ENCODE measurements around the gene HSPE1. TPM values are rescaled to one million over a fixed set of nuclear protein-coding genes. Genes with fewer than 3 reads are reported as not detected.

The HSPE1 gene
- polyA plus RNA-seq, 3 donors, result 25.2 to 46.2 (median 44.9) TPM

GRCh38 chr2:197460649-197461048, 39.5 kb upstream of the HSPE1 start:
- no peak for TF ChIP-seq CTCF (IDR thresholded peaks at IDR 0.05)
- H3K27ac Mint-ChIP-seq, result no peak overlapping the region
- H3K9me3 ChIP-seq (replicated peaks in 1 of 2; ENCODE audit: control insufficient read depth in 1 of 2, insufficient read depth in 1 of 2, low read length in 2 of 2), result no peaks in the 10 kb centered on the region
- peaks cover 0 to 2% (median 0%) of the 10 kb centered on the region in 3 donors for H3K27me3 Mint-ChIP-seq (ENCODE audit: low read depth in 3 of 3)
- H3K27ac ChIP-seq (ENCODE audit: low read depth in 1 of 2, low read length in 2 of 2), result no peak overlapping the region
- H3K4me3 Mint-ChIP-seq, result no peak overlapping the region
- intact Hi-C loops (cut with micrococcal nuclease), result loop anchor here in 1 of 2 donors (10.0 kb wide), 1 partner anchor 46 kb away; no protein-coding TSS in a partner anchor
- peaks cover 3 to 6% of the 10 kb centered on the region in 2 donors for H3K4me1 ChIP-seq (ENCODE audit: control insufficient read depth in 1 of 2, insufficient read depth in 2 of 2, low read length in 2 of 2)
- no peak overlapping the region for H3K4me2 ChIP-seq (replicated peaks; ENCODE audit: extremely low read depth, low read length, poor library complexity, severe bottlenecking)
- no peak for DNase-seq
- peaks cover 82% of the 10 kb centered on the region for H3K79me2 ChIP-seq (ENCODE audit: insufficient read depth, low read length)
- H2AFZ ChIP-seq (ENCODE audit: insufficient read depth, low read depth, low read length, poor library complexity, severe bottlenecking), result no peak overlapping the region
- H3K27me3 ChIP-seq (ENCODE audit: control insufficient read depth in 2 of 2, insufficient read depth in 2 of 2, low read length in 2 of 2), result no peaks in the 10 kb centered on the region
- H3K36me3 ChIP-seq (replicated peaks in 1 of 2; ENCODE audit: control insufficient read depth in 1 of 2, insufficient read depth in 2 of 2, low read length in 2 of 2), result peaks cover 56 to 64% of the 10 kb centered on the region in 2 donors
- 100% methylated on average over 1 of the region's 4 CpGs for WGBS (ENCODE audit: insufficient coverage)
- no peak overlapping the region for H3K9ac ChIP-seq (ENCODE audit: insufficient read depth, low read length, poor library complexity, severe bottlenecking)
- peaks cover 18% of the 10 kb centered on the region for H3K4me1 Mint-ChIP-seq
- H3K4me3 ChIP-seq (replicated peaks in 1 of 3; ENCODE audit: low read depth in 2 of 3, low read length in 3 of 3), result no peak overlapping the region
- peaks cover 85% of the 10 kb centered on the region for H4K20me1 ChIP-seq (ENCODE audit: insufficient read depth, low read length)
- H3K9me3 Mint-ChIP-seq, result no peaks in the 10 kb centered on the region
- peaks cover 37 to 69% of the 10 kb centered on the region in 2 donors for H3K36me3 Mint-ChIP-seq

- peaks cover 39 to 69% of the 10 kb centered on the region in 2 donors for H3K36me3 Mint-ChIP-seq
- no peak for TF ChIP-seq CTCF (IDR thresholded peaks at IDR 0.05)
- Histone ChIP-seq H3K9ac (ENCODE audit: insufficient read depth, low read length, poor library complexity, severe bottlenecking) (no peak overlapping the region), H3K9me3 (replicated peaks in 1 of 2; ENCODE audit: control insufficient read depth in 1 of 2, insufficient read depth in 1 of 2, low read length in 2 of 2) (no peaks in the 10 kb centered on the region), H3K4me1 (ENCODE audit: control insufficient read depth in 1 of 2, insufficient read depth in 2 of 2, low read length in 2 of 2) (peaks cover 3 to 6% of the 10 kb centered on the region in 2 donors), H3K27ac (ENCODE audit: low read depth in 1 of 2, low read length in 2 of 2) (no peak overlapping the region), H3K36me3 (replicated peaks in 1 of 2; ENCODE audit: control insufficient read depth in 1 of 2, insufficient read depth in 2 of 2, low read length in 2 of 2) (peaks cover 58 to 68% of the 10 kb centered on the region in 2 donors), H3K27me3 (ENCODE audit: control insufficient read depth in 2 of 2, insufficient read depth in 2 of 2, low read length in 2 of 2) (no peaks in the 10 kb centered on the region), H3K4me3 (replicated peaks in 1 of 3; ENCODE audit: low read depth in 2 of 3, low read length in 3 of 3) (no peak overlapping the region), H3K79me2 (ENCODE audit: insufficient read depth, low read length) (peaks cover 78% of the 10 kb centered on the region), H3K4me2 (replicated peaks; ENCODE audit: extremely low read depth, low read length, poor library complexity, severe bottlenecking) (no peak overlapping the region), H2AFZ (ENCODE audit: insufficient read depth, low read depth, low read length, poor library complexity, severe bottlenecking) (no peak overlapping the region), H4K20me1 (ENCODE audit: insufficient read depth, low read length) (peaks cover 86% of the 10 kb centered on the region)
- 100% methylated on average over 1 of the region's 2 CpGs for WGBS (ENCODE audit: insufficient coverage)
- peaks cover 16% of the 10 kb centered on the region for H3K4me1 Mint-ChIP-seq
- no peak overlapping the region for H3K4me3 Mint-ChIP-seq
- peaks cover 0 to 2% (median 0%) of the 10 kb centered on the region in 3 donors for H3K27me3 Mint-ChIP-seq (ENCODE audit: low read depth in 3 of 3)
- peak overlapping the region in 1 of 7 donors; percentile 54 for H3K27ac Mint-ChIP-seq
- intact Hi-C loops (cut with micrococcal nuclease), result loop anchor here in 1 of 2 donors (10.0 kb wide), 1 partner anchor 46 kb away; no protein-coding TSS in a partner anchor
- DNase-seq, result no peak
- no peaks in the 10 kb centered on the region for H3K9me3 Mint-ChIP-seq
These were observed 39.1 kb upstream of the HSPE1 start for GRCh38 chr2:197461057-197461456.
